SK-N-SH treated with all-trans-retinoic acid at 6 μM for 48 hours (cell line): ENCODE measurements around the gene XRCC4.

Source experiments
- ATAC-seq: fragments of 200-7000 bp; cut with Tn5 transposase; 3 replicates; pipeline ENCODE4 v1.9.1; 2020; ENCODE audit warnings: mild to moderate bottlenecking, moderate library complexity
- ARNTL ChIP-seq: fragments of 450-650 bp; formaldehyde crosslinking; IDR thresholded peaks from 2 replicates; pipeline ENCODE4 v1.5.0; 2020; ENCODE audit warnings: low read depth, mild to moderate bottlenecking, moderate library complexity, borderline replicate concordance
- BACH2 ChIP-seq: fragments of 250-450 bp; sonication (Bioruptor Pico); IDR thresholded peaks from 2 replicates; pipeline ENCODE4 v1.9.0; 2021; ENCODE audit warnings: mild to moderate bottlenecking, borderline replicate concordance
- ESRRG ChIP-seq: fragments of 250-450 bp; sonication (Bioruptor Pico); IDR thresholded peaks from 2 replicates; pipeline ENCODE4 v1.6.1; 2021; ENCODE audit warnings: mild to moderate bottlenecking
- GLIS3 ChIP-seq: fragments of 250-450 bp; sonication (Bioruptor Pico); IDR thresholded peaks from 2 replicates; pipeline ENCODE4 v1.5.0; 2020; ENCODE audit warnings: mild to moderate bottlenecking, moderate library complexity
- ISL1 ChIP-seq: fragments of 250-450 bp; sonication (Bioruptor Pico); IDR thresholded peaks from 2 replicates; pipeline ENCODE4 v2.1.2; 2022; ENCODE audit warnings: mild to moderate bottlenecking, moderate library complexity
- OSR1 ChIP-seq: fragments of 250-450 bp; sonication (Bioruptor Pico); IDR thresholded peaks from 2 replicates; pipeline ENCODE4 v1.8.0; 2022; ENCODE audit warnings: moderate library complexity, mild to moderate bottlenecking, inconsistent platforms
- PPARA ChIP-seq: fragments of 250-450 bp; sonication (Bioruptor Pico); IDR thresholded peaks from 2 replicates; pipeline ENCODE4 v1.5.0; 2020; ENCODE audit warnings: mild to moderate bottlenecking, borderline replicate concordance
- RARB ChIP-seq: fragments of 250-450 bp; sonication (Bioruptor Pico); IDR thresholded peaks from 2 replicates; pipeline ENCODE4 v1.8.0; 2021; ENCODE audit warnings: mild to moderate bottlenecking, moderate library complexity
- SNAI2 ChIP-seq: fragments of 250-450 bp; sonication (Bioruptor Pico); IDR thresholded peaks from 2 replicates; pipeline ENCODE4 v1.5.0; 2020; ENCODE audit warnings: mild to moderate bottlenecking, moderate library complexity
- TCF4 ChIP-seq: fragments of 250-450 bp; sonication (Bioruptor Pico); IDR thresholded peaks from 2 replicates; pipeline ENCODE4 v1.8.0; 2021; ENCODE audit warnings: mild to moderate bottlenecking, moderate library complexity, borderline replicate concordance
- TOX ChIP-seq: fragments of 250-450 bp; sonication (Bioruptor Pico); IDR thresholded peaks from 2 replicates; pipeline ENCODE4 v1.8.0; 2021; ENCODE audit warnings: mild to moderate bottlenecking, moderate library complexity, borderline replicate concordance
- ZC3H10 ChIP-seq: fragments of 250-450 bp; sonication (Bioruptor Pico); IDR thresholded peaks from 2 replicates; pipeline ENCODE4 v1.5.1; 2021; ENCODE audit warnings: mild to moderate bottlenecking, moderate library complexity
- ZFP3 ChIP-seq: fragments of 250-450 bp; sonication (Bioruptor Pico); IDR thresholded peaks from 2 replicates; pipeline ENCODE4 v1.5.0; 2020; ENCODE audit warnings: mild to moderate bottlenecking, moderate library complexity
- ZFP30 ChIP-seq: fragments of 450-650 bp; formaldehyde crosslinking; IDR thresholded peaks from 2 replicates; pipeline ENCODE4 v1.5.0; 2022; ENCODE audit warnings: mild to moderate bottlenecking, moderate library complexity
- ZNF70 ChIP-seq: fragments of 450-650 bp; formaldehyde crosslinking; IDR thresholded peaks from 2 replicates; pipeline ENCODE4 v1.5.0; 2020; ENCODE audit warnings: mild to moderate bottlenecking, moderate library complexity
- ZNF8 ChIP-seq: fragments of 450-650 bp; formaldehyde crosslinking; IDR thresholded peaks from 2 replicates; pipeline ENCODE4 v1.5.0; 2020; ENCODE audit warnings: mild to moderate bottlenecking, moderate library complexity
- TF ChIP-seq, protein P1 (sequence below): fragments of 250-450 bp; sonication (Bioruptor Pico); IDR thresholded peaks from 2 replicates; pipeline ENCODE4 v1.5.1; 2021; ENCODE audit warnings: mild to moderate bottlenecking, moderate library complexity
- TF ChIP-seq, protein P2 (sequence below): fragments of 250-450 bp; sonication (Bioruptor Pico); IDR thresholded peaks from 2 replicates; pipeline ENCODE4 v1.8.0; 2020; ENCODE audit warnings: mild to moderate bottlenecking, moderate library complexity, borderline replicate concordance
- TF ChIP-seq, protein P3 (sequence below): fragments of 250-450 bp; sonication (Bioruptor Pico); IDR thresholded peaks from 2 replicates; pipeline ENCODE4 v1.8.0; 2021; ENCODE audit warnings: low read depth, mild to moderate bottlenecking, moderate library complexity, borderline replicate concordance
- TF ChIP-seq, protein P4 (sequence below): fragments of 250-450 bp; sonication (Bioruptor Pico); IDR thresholded peaks from 2 replicates; pipeline ENCODE4 v1.5.0; 2020; ENCODE audit warnings: mild to moderate bottlenecking, moderate library complexity

The XRCC4 gene

DNA sequence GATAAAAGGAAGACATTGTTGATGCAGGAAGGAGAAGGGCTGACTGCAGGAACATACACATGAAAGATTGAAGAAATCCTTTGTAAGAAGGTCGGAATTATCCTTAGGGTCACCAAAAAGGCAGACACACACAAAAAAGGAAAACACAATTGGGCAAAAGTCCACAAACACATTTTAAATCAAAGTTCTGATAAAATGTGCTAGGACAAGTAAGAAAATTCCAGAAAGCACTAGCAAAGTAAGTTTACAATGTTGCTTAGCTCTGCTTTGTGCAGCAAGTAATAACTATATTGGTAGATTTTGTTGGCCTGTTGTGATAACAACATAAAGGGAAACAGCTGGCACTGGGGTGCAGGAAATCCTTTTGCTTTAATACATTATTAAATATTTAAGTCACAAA is 294.4 kb downstream of the XRCC4 start:
- no peak for TF ChIP-seq ZFP3 (CRISPR knock-in tag)
- no peak for TF ChIP-seq RARB (CRISPR knock-in tag)
- TF ChIP-seq ESRRG, result no peak
- no peak for TF ChIP-seq ZNF70 (CRISPR knock-in tag)
- TF ChIP-seq, protein P1, sequence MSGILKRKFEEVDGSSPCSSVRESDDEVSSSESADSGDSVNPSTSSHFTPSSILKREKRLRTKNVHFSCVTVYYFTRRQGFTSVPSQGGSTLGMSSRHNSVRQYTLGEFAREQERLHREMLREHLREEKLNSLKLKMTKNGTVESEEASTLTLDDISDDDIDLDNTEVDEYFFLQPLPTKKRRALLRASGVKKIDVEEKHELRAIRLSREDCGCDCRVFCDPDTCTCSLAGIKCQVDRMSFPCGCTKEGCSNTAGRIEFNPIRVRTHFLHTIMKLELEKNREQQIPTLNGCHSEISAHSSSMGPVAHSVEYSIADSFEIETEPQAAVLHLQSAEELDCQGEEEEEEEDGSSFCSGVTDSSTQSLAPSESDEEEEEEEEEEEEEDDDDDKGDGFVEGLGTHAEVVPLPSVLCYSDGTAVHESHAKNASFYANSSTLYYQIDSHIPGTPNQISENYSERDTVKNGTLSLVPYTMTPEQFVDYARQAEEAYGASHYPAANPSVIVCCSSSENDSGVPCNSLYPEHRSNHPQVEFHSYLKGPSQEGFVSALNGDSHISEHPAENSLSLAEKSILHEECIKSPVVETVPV, result no peak
- TF ChIP-seq BACH2, result no peak
- no peak for TF ChIP-seq SNAI2
- TF ChIP-seq, protein P2, sequence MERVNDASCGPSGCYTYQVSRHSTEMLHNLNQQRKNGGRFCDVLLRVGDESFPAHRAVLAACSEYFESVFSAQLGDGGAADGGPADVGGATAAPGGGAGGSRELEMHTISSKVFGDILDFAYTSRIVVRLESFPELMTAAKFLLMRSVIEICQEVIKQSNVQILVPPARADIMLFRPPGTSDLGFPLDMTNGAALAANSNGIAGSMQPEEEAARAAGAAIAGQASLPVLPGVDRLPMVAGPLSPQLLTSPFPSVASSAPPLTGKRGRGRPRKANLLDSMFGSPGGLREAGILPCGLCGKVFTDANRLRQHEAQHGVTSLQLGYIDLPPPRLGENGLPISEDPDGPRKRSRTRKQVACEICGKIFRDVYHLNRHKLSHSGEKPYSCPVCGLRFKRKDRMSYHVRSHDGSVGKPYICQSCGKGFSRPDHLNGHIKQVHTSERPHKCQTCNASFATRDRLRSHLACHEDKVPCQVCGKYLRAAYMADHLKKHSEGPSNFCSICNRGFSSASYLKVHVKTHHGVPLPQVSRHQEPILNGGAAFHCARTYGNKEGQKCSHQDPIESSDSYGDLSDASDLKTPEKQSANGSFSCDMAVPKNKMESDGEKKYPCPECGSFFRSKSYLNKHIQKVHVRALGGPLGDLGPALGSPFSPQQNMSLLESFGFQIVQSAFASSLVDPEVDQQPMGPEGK (CRISPR knock-in tag), result no peak
- TF ChIP-seq ZC3H10 (CRISPR knock-in tag), result no peak
- no peak for TF ChIP-seq ZNF8 (CRISPR knock-in tag)
- no peak for TF ChIP-seq TCF4 (CRISPR knock-in tag)
- no peak for TF ChIP-seq ARNTL (CRISPR knock-in tag)
- no peak for TF ChIP-seq GLIS3
- no peak for TF ChIP-seq ISL1 (CRISPR knock-in tag)
- TF ChIP-seq, protein P3, sequence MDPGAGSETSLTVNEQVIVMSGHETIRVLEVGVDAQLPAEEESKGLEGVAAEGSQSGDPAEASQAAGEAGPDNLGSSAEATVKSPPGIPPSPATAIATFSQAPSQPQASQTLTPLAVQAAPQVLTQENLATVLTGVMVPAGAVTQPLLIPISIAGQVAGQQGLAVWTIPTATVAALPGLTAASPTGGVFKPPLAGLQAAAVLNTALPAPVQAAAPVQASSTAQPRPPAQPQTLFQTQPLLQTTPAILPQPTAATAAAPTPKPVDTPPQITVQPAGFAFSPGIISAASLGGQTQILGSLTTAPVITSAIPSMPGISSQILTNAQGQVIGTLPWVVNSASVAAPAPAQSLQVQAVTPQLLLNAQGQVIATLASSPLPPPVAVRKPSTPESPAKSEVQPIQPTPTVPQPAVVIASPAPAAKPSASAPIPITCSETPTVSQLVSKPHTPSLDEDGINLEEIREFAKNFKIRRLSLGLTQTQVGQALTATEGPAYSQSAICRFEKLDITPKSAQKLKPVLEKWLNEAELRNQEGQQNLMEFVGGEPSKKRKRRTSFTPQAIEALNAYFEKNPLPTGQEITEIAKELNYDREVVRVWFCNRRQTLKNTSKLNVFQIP (CRISPR knock-in tag), result no peak
- no peak for TF ChIP-seq ZFP30 (CRISPR knock-in tag)
- no peak for ATAC-seq

DNA sequence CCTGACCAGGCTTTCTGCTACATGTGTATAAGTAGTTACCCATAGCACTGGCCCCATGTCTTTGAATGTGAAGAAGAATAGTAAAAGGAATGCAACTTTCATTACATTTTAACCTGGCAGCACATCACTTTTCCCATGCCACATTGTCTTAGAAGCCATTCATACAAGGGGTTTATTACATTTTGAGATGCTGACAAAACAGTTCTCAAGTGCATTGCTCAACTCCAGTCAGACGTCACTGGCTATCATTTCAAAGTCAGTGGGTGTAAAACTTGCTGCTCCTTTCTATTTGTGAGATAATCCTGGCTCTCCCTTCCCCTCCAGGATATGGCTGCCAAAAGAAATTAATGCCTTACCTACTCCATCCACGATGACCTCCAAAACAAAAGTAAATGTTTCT is 297.2 kb downstream of the XRCC4 start:
- ATAC-seq, result no peak; the same call in 2 of the 3 replicates
- TF ChIP-seq, protein P2 (CRISPR knock-in tag), result no peak
- TF ChIP-seq ARNTL (CRISPR knock-in tag), result no peak
- TF ChIP-seq ZNF8 (CRISPR knock-in tag), result no peak
- no peak for TF ChIP-seq RARB (CRISPR knock-in tag)
- TF ChIP-seq TOX, result no peak

DNA sequence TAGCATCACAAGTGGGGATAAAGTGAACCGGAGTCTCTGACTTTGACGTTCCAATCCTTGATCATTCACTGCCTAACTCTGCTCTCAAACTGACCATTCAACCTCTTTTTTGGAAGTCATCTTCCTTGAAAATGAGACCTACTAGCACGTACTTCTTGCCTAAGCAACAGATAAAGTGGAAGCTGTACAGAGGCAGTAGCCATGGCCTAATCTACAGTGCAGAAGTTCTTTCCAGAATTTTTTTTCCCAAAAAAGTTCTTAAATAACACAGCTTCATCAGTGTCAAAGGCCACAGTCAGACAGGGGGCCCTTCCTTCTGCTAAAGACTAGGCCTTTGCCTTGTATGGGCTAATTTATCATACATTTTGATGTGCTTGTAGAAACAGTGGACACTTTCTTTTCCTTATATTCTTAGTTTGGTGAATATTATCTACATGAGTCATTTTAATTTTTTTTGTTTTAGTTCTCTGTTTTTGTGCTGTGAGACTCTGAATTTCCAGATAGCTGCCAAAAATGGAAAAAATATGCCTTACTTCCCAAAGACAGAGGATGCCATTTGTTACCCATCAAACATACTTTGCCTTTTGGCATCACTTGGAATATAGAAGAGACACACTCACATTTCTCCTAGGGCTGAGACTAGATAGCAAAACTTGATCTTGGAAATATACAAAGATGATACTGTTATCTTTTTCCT is 297.9 kb downstream of the XRCC4 start:
- TF ChIP-seq PPARA (CRISPR knock-in tag) (no peak), TCF4 (CRISPR knock-in tag) (no peak), ZNF70 (CRISPR knock-in tag) (no peak), OSR1 (CRISPR knock-in tag) (no peak)
- TF ChIP-seq, protein P4, sequence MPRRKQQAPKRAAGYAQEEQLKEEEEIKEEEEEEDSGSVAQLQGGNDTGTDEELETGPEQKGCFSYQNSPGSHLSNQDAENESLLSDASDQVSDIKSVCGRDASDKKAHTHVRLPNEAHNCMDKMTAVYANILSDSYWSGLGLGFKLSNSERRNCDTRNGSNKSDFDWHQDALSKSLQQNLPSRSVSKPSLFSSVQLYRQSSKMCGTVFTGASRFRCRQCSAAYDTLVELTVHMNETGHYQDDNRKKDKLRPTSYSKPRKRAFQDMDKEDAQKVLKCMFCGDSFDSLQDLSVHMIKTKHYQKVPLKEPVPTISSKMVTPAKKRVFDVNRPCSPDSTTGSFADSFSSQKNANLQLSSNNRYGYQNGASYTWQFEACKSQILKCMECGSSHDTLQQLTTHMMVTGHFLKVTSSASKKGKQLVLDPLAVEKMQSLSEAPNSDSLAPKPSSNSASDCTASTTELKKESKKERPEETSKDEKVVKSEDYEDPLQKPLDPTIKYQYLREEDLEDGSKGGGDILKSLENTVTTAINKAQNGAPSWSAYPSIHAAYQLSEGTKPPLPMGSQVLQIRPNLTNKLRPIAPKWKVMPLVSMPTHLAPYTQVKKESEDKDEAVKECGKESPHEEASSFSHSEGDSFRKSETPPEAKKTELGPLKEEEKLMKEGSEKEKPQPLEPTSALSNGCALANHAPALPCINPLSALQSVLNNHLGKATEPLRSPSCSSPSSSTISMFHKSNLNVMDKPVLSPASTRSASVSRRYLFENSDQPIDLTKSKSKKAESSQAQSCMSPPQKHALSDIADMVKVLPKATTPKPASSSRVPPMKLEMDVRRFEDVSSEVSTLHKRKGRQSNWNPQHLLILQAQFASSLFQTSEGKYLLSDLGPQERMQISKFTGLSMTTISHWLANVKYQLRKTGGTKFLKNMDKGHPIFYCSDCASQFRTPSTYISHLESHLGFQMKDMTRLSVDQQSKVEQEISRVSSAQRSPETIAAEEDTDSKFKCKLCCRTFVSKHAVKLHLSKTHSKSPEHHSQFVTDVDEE, result no peak
- peak; percentile 73 for ATAC-seq
